HG02943 (cell line): ENCODE data around the gene PREP.

ENCODE experiments used
- ATAC-seq: cut with Tn5 transposase; IDR thresholded peaks from one replicate; pipeline ENCODE4 v1.9.1; 2021; ENCODE audit warnings: mild to moderate bottlenecking, low read depth, moderate library complexity; ENCODE audit not compliant: unreplicated experiment

Gene PREP

GRCh38 chr6:105398859-105399258 lies 4.0 kb downstream of the PREP start:
- ATAC-seq = no peak

- no peak for ATAC-seq
These were observed 4.9 kb downstream of the PREP start for GRCh38 chr6:105397987-105398386.

- no peak for ATAC-seq
These were observed 11.2 kb downstream of the PREP start for GRCh38 chr6:105391705-105392104.

- no peak for ATAC-seq
These were observed 13.3 kb downstream of the PREP start for GRCh38 chr6:105389543-105389942.

DNA sequence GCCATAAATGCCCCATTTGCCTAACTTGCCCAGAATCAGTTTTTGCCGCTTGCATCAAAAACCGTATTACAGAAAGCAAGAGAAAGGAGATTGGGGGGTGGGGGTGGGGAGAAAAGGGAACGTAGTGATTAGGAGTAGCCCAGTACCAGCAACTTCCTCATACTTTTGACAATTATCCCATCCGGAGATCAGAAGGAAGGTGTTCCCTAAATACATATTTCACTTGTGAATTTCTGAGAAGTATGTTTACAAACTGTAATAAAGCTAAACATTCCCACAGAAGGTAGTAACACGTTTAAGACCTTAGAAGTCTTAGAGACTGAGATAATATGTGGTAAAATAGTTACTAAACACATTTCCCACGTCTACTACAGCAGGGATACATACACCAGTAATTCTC lies 14.5 kb downstream of the PREP start:
- ATAC-seq = no peak

DNA sequence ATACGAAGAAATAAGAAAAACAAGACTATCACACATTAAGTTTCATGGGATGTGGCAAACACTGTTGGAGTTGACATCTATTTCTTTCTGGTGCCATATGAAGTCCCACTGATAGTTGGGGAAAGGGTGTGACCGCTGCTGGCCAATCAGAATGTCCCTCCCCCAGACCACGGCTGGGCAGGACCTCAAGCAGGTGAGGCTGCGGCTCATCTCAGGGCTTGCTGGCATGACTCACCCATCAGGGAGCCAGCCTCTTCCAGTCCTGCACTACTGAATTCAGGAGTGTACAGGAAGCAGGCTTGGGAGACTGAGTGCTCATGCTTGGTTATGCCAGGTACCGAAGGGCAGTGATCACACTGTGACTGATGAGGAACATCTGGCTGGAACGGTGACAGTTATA lies 18.9 kb downstream of the PREP start:
- no peak for ATAC-seq

DNA sequence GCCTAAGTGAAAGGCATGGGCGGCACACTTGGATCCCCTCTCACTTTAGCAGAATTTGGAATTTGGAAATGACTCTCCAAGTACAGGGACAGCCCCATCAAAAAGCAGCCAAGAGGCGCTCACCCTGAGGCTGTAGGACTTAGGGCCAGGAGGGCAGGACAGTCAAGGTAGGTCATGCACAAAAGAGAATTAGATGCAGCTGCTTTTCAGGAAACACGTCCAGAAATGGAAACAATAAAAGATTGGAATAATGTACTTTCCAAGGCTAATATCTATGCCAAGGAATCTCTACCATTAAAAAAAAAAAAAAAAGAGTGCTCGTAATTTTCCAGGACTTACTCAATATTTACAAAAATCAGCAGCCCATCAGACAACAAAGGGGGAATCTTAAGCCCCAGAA lies 19.9 kb downstream of the PREP start:
- ATAC-seq = no peak

DNA sequence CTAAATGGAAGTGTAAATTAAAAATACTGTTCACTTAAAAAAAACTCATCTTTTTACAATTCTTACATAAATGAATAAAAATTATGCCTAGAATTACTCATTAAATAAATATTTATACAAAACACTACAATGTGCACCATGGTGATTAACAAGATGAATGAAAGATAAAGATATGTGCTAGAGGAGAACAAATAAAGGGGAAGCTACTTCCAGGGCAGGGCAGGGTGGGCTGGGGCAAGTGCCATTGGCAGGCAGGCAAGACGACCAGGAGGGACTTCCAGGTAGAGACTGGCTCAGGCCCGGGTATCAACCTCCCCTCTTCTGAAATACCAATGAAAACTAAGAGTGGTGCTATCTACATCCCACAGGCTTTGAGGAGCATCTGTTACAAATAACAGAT lies 20.4 kb downstream of the PREP start:
- no peak for ATAC-seq

DNA sequence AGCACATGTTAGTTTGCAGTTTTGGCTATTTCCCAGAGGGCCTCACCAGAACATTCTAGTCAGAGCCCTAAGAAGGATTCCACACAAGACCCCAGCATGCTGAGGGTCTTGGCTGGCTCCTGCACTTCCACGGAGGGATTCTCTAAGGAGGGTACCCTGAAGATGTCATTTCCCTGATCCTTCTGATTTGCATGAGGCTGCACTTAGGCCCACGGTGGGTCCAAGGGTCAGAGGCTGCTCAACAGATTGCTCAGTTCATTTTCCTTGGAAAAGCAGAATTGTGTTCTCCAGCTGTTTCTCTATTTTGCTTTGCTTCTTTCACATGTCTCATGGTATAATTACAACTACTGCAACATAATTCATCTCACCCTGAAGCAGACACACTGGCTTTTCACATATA lies 22.2 kb downstream of the PREP start:
- ATAC-seq = no peak

GRCh38 chr6:105375797-105376196 lies 27.1 kb downstream of the PREP start:
- ATAC-seq = no peak

- no peak for ATAC-seq
These were observed 28.9 kb downstream of the PREP start for GRCh38 chr6:105374010-105374420.

GRCh38 chr6:105373481-105373880 lies 29.4 kb downstream of the PREP start:
- no peak for ATAC-seq

DNA sequence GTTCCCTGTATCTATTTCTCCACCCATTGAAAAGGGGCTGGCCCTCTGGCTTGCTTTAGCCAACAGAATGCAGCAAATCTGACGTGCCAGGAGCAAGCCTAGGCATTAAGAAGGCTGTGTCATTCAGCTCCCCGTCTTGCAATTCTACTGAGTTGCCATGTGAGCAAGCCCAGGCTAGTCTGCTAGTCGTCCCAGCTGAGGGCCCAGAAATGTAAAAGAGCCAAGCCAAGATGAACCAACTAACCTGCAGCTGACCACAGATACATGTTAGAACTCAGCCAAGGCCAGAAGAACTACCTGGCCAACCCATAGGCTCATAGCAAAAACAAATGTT lies 30.1 kb downstream of the PREP start:
- no peak for ATAC-seq

DNA sequence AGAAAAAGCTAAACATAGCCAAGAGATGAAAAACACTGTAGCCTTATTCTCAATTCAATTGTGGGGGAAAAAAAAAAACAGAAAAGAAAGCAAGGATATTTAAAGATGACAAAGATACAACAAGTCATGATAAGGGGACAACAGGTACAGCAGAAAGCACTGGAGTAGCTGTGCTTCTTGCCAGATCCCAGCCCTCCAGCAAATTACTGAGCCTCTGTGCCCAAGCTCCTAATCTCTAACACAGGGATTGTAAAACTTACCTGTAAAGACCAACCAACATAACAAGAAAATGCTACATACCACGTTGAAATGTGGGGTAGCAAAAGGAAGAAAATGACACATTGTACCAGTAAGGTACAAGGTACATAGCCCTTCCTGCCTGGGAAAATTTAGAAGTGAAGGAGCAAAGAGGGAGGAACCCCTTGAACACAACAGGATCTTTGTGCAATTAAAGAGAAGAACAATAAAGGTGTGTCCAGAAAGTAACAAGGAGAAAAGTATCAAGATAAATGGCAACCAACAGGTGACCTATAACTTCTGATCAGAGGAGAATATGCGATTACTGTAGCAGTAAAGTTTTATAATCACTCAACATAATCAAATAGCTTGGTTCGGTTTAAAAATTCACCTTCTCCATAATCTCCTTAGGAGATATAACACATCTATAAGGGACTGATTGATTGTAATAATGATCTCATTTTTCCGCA lies 30.6 kb downstream of the PREP start:
- no peak for ATAC-seq

DNA sequence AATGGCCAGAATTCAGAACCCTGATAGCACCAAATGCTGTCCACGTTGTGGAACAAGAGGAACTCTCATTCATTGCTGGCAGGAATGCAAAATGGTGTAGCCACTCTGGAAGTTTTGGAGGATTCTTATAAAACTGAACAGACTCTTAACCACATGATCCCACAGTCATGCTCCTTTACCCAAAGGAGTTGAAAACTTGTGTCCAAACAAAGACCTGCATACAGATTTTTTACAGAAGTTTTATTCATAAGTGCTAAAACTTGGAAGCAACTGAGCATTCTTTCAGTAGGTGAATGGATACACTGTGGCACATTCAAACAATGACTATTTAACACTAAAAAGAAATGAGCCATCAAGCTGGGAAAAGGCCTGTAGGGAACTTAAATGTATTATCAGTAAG lies 32.5 kb downstream of the PREP start:
- ATAC-seq = no peak

DNA sequence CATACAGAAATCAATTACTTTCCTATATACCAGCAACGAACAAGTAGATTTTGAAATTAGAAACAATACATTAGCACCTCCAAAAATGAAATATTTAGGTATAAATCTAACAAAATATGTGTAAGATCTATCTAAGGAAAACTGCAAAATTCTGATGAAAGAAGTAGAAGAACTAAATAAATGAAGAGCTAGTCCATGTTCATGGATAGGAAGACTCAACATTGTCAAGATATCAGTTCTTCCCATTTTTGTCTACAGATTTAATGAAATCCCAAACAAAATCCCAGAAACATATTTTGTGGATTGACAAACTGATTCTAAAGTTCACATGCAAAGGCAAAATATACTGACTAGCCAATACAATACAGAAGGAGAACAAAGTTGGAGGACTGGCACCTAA lies 33.7 kb downstream of the PREP start:
- no peak for ATAC-seq

GRCh38 chr6:105364243-105364642 lies 38.6 kb downstream of the PREP start:
- ATAC-seq = no peak

DNA sequence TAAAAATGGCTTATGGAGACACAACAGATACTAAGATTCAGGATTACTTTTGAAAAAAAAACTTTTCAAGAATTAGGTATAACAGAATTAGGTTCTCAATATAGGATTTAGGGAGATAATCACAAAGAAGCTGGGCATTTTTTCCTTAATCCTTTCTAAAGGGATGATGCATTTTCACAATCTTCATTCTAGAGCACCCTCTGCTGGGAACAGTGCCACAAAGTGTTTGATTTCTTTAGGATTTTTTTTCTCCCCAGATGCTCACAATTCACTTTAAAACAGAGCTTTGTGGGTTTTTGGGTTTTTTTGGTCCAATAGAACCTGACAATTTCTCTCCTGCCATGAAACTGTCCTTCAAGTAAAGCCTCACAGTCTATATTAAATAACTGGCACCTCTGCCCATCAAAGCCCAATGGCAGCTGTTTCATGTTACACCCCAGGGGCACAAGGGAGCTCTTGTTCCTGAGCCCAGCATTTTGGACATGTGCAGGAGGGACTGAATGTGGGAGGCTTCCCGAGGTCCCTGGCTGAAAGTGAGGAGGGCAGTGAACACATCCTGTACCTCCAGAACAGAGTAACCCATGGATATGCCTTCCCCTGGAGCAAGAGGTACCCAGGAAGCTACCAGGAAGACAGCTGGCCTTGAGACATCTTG lies 39.7 kb downstream of the PREP start:
- no peak for ATAC-seq

GRCh38 chr6:105359419-105360370 lies 43.2 kb downstream of the PREP start:
- no peak for ATAC-seq

DNA sequence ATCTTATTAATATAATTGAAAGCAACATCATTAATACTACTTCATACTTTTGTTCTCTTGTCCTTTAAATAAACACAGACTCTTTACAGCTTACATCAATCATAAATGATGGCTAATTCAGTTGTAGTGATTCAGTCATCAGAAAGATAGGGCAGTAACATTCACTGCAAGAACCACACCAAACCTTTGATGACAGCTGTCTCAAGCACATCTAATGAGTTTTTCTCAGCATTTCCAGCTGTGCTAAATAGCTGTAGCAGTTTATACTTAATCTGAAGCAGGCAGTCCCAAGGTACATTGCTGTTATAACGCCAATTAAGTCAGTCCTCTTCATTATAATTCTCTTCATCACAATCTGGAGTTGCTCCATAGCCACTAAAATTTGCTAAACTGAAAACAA lies 45.7 kb downstream of the PREP start:
- ATAC-seq = no peak

DNA sequence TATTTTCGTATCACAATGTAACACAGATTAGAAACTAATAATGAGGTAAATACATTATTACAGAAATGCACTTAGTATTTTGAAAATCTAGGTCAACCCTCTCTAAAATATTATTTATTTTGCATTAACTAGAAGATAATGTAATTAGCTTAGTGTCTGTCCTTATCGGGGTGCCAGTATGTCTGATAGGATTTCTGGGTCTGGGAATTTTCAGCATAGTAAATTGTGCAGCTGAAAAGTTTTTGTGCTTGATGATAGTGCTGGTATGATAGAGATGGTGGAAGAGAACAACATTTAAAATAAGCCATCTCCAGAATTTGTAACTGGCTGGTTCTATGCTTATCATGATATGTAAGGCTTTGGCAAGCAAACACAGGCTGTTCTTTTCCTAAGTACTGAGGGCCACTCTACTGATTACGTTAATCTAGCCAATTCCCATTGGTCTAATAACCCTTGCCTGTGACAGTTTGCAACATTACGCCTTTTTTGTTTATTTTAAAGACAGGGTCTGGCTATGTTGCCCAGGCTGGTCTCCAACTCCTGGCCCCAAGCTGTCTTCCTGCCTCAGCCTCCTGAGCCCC lies 50.8 kb downstream of the PREP start:
- ATAC-seq = no peak
